Aorta (tissue), 5 donors: Measurements from ENCODE around the gene DNAJC16. TPM values are rescaled to one million over a fixed set of nuclear protein-coding genes. Genes with fewer than 3 reads are reported as not detected.

ENCODE experiments used
- ATAC-seq: fragments of 200-7000 bp; cut with Tn5 transposase; one replicate; pipeline ENCODE4 v1.9.1; 2022; ENCODE audit warnings: moderate library complexity; ENCODE audit not compliant: low FRiP score
- DNase-seq, 2 donors: peaks; one replicate each; pipeline ENCODE4 v3.0.0-alpha.2; 2020
- H3K27ac ChIP-seq, 2 donors: one replicate each; pipeline ENCODE4 v1.5.1; 2013; ENCODE audit warnings: low read length in 2 of 2, mild to moderate bottlenecking in 2 of 2, moderate library complexity in 2 of 2, control low read depth in 1 of 2, inconsistent platforms in 1 of 2, low read depth in 1 of 2
- H3K27me3 ChIP-seq, 2 donors: one replicate each; pipeline ENCODE4 v1.6.1; 2013; ENCODE audit warnings: control low read depth in 1 of 2, low read length in 1 of 2, mild to moderate bottlenecking in 1 of 2, moderate library complexity in 1 of 2; ENCODE audit not compliant: insufficient read depth in 2 of 2, control insufficient read depth in 1 of 2
- H3K36me3 ChIP-seq, 2 donors: one replicate each; pipeline ENCODE4 v1.6.1; 2013; ENCODE audit warnings: control low read depth in 1 of 2, low read length in 1 of 2, mild to moderate bottlenecking in 1 of 2; ENCODE audit not compliant: insufficient read depth in 2 of 2, control insufficient read depth in 1 of 2
- H3K4me1 ChIP-seq, 2 donors: one replicate each; pipeline ENCODE4 v1.6.1; 2013; ENCODE audit warnings: low read length in 2 of 2, control low read depth in 1 of 2, mild to moderate bottlenecking in 1 of 2, moderate library complexity in 1 of 2; ENCODE audit not compliant: insufficient read depth in 2 of 2, control insufficient read depth in 1 of 2
- H3K4me3 ChIP-seq, 2 donors: one replicate each; pipeline ENCODE4 v1.5.1; 2013; ENCODE audit warnings: low read length in 2 of 2, control low read depth in 1 of 2, mild to moderate bottlenecking in 1 of 2
- H3K9me3 ChIP-seq: one replicate; pipeline ENCODE4 v1.6.1; 2013; ENCODE audit warnings: mild to moderate bottlenecking, low read length; ENCODE audit not compliant: control insufficient read depth
- WGBS, 2 donors: extraction: QIAGEN DNeasy Blood & Tissue Kit; methylation state at CpG; one replicate each; pipeline ENCODE4 v1.1.7; 2013; 5-methylcytosine and 5-hydroxymethylcytosine counted together
- intact Hi-C, 2 donors: fragments of 100-400 bp; cut with DNase I; formaldehyde crosslinking; loops; one replicate each; pipeline versions ENCODE4 v1.14.2 to v1.15.0; 2022
- polyA plus RNA-seq, 2 donors: library from polyadenylated mRNA; stranded (reverse); fragments of 200-250 nt; gene quantifications; one replicate each; pipeline ENCODE4 v1.2.3, GENCODE V29; 2013
- total RNA-seq, 2 donors: library from RNA; stranded (reverse); fragmentation: NEBNext Ultra II Directional; extraction: Animal tissue kit (Norgen Biotek cat#: 25700); gene quantifications; one replicate each; pipeline ENCODE4 v1.2.1, GENCODE V29; 2021
- donor health status: healthy with polysubstance abuse.
- donor health status: Bipolar disorder and iron deficiency.
- donor health status: DM: no; HTN: no; CAD: no.
- donor health status: DM: no; HTN: no; CAD: no.
- donor health status: DM: yes; HTN: yes; CAD: no.

Gene DNAJC16
- total and polyA plus RNA-seq, 4 donors, result 3.9 to 19.9 (median 14.6) TPM

DNA sequence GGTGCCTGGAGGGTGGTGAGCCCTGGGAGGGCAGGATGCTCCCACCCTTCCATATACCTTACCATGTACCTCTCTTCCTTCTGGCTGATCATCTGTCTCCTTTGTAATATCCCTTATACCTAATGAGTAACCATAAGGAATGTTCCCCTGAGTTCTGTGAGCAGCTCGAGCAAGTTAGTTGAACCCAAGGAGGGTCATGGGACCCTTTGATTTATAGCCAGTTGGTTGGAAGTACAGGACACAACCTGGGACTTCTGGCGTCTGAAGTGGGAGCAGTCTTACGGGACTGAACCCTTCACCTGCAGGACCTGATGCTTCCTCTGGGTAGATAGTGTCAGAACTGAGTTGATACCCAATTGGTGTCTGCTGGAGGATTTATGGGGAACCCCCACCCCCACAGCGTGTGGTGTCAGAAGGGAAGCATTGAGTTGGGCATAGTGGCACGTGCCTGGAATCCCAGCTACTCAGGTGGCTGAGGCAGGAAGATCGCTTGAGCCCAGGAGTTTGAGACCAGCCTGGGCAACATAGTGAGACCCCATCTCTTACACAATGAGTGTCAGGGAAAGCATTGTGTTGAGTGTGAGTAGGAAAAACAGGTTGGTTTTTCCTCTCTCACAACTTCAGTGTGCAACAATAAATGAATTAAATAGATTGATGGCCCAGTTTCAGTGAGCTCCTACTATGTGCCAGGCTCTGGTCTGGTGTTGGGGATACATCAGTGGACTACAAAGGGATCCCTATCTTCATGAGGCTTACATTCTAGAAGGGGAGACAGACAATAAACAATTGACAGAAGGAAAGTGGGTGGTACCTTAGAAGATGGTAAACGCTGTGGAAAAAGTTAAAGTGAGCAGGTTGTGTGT is 16.0 kb downstream of the DNAJC16 start:
- intact Hi-C loops, result no loop called here
- H3K4me3 ChIP-seq, result no peak overlapping the region
- ATAC-seq, result no peak
- H3K9me3 ChIP-seq, result no peaks in the 10 kb centered on the region
- H3K27me3 ChIP-seq, result no peaks in the 10 kb centered on the region
- no peak for DNase-seq
- H3K27ac ChIP-seq, result no peak overlapping the region
- whole genome bisulfite sequencing, 2 donors, result 78 to 84% methylated on average over 7 of the region's 7 CpGs
- peaks cover 2 to 6% of the 10 kb centered on the region in 2 donors for H3K36me3 ChIP-seq
- H3K4me1 ChIP-seq, result no peaks in the 10 kb centered on the region

DNA sequence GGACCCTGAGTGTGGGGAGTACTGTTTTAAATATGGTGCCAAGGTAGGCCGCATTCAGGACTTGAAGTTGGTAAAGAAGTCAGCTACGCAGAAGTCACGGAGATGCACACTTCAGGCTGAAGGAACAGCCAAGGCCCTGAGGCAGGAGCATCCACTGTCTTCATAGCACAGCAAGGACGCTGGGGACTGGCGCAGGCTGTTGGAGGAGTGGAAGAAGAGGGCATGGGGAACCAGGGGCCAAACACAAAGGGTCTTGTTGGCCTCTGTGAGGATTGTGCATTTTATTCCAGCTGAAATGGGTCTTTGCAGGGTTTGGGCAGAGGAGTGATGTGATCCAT is 16.6 kb downstream of the DNAJC16 start:
- no peaks in the 10 kb centered on the region for H3K27me3 ChIP-seq
- WGBS, 2 donors, result 88 to 98% methylated on average over 5 of the region's 5 CpGs
- DNase-seq (peak in 1 of 2 donors; percentile 32), ATAC-seq (no peak)
- H3K36me3 ChIP-seq, result peaks cover 2 to 6% of the 10 kb centered on the region in 2 donors
- intact Hi-C loops, result no loop called here
- H3K27ac ChIP-seq, result no peak overlapping the region
- no peaks in the 10 kb centered on the region for H3K4me1 ChIP-seq
- no peak overlapping the region for H3K4me3 ChIP-seq
- no peaks in the 10 kb centered on the region for H3K9me3 ChIP-seq

DNA sequence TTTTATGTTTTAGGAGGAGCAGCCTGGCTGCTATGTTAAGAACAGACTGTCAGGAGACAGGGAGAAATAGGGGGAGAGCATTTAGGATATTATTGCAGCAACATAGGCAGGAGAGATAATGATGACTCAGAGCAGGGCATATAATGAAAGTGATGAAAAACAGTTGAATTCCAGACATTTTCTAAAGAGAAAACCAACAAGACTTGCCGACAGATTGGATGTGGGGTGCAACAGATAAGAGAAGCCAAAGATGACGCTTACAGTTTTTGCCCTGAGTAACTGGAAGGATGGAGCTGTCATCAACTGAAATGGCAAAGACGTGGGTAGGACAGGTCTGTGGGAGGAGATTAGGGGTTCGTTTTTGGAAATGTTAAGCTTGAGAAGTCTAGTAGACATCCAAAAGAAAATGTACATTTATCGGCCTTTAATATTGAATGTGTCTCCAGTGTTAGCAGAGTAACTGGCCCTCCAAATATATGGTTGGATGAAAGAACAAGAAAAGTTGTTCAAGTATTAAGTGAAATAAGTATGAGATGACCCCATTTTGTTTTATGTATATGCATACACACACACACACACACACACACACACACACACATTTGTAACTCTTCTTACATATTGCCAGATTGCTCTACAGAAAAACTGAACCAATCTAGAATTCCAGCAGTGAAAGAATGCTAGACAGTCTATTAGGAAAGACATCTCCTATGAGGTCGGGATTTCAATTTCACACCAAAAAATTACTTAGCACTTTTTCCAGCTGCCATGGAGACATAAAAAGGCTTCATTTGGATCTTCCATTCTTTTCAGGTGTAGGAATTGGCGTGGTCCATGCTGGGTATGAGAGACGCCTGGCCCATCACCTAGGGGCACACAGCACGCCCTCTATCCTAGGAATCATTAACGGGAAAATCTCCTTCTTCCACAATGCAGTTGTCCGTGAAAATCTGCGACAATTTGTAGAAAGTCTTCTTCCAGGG is 17.2 kb downstream of the DNAJC16 start:
- WGBS, 2 donors, result 76 to 78% methylated on average over 12 of the region's 12 CpGs
- Histone ChIP-seq H3K27ac (no peak overlapping the region), H3K9me3 (no peaks in the 10 kb centered on the region), H3K4me3 (no peak overlapping the region), H3K4me1 (no peaks in the 10 kb centered on the region), H3K27me3 (no peaks in the 10 kb centered on the region), H3K36me3 (peaks cover 2 to 6% of the 10 kb centered on the region in 2 donors)
- DNase-seq, result no peak
- intact Hi-C loops, result no loop called here
- ATAC-seq, result no peak

DNA sequence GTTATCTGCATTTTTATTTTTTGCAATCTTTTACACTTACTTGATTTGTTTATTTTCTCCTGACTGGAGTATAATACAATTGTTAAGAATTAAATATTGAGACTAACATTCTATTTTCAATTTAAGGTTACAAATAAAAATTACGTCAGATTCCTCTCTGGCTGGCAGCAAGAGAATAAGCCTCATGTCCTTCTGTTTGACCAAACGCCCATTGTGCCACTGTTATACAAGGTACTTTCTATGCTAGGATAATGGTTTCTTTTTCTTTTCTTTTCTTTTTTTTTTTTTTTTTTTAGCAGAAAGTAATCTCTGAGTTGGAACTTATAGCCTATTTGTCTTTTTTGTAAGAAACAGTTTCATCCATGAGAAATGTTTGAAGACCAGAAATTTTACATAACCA is 20.0 kb downstream of the DNAJC16 start:
- no peak overlapping the region for H3K27ac ChIP-seq
- no peaks in the 10 kb centered on the region for H3K27me3 ChIP-seq
- no peaks in the 10 kb centered on the region for H3K9me3 ChIP-seq
- WGBS, 2 donors, result 81 to 91% methylated on average over 2 of the region's 2 CpGs
- H3K4me3 ChIP-seq, result no peak overlapping the region
- DNase-seq, result no peak
- intact Hi-C loops, result no loop called here
- peaks cover 2 to 4% of the 10 kb centered on the region in 2 donors for H3K36me3 ChIP-seq
- ATAC-seq, result no peak
- no peaks in the 10 kb centered on the region for H3K4me1 ChIP-seq

DNA sequence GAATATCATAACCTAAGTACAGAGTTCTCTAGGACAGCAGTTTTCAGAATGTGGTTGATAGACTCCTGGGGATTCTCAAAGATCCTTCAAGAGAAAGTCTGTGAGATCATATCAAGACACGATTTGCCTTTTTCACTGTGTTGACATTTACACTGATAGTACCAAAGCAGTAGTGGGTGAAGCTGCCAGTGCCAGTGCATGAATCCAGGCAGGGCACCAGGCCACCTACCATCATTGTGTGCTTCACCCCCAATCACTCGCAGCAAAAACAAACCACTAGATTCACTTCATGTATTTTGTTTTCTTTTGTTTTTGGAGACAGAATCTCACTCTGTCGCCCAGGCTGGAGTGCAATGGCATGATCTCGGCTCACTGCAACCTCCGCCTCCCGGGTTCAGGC is 23.9 kb downstream of the DNAJC16 start:
- intact Hi-C loops, result no loop called here
- ATAC-seq (no peak), DNase-seq (no peak)
- 29 to 34% methylated on average over 6 of the region's 6 CpGs for WGBS, 2 donors
- Histone ChIP-seq H3K27ac (no peak overlapping the region), H3K4me3 (no peak overlapping the region), H3K9me3 (no peaks in the 10 kb centered on the region), H3K27me3 (no peaks in the 10 kb centered on the region), H3K4me1 (no peaks in the 10 kb centered on the region), H3K36me3 (peaks cover 0 to 1% of the 10 kb centered on the region in 2 donors)

DNA sequence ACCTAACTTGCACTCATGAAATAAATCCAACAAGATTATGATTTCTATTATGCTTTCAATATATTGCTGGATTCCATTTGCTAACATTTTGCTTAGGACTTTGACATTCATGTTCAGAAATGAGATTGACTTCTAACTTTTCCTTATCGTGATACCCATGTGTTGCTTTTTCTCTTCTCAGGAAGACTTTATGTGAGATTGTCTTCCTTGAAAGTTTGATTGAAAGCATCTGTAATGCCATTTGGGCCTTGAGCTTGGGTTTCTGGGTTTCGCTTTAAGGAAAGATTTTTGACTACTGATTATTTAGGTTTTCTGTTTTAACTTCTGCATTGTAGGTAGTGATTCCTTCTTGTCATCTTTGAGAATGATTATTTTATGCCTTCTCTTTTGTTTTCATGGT is 30.4 kb downstream of the DNAJC16 start:
- Histone ChIP-seq H3K27me3 (no peaks in the 10 kb centered on the region), H3K9me3 (no peaks in the 10 kb centered on the region), H3K27ac (no peak overlapping the region), H3K36me3 (peaks cover 2% of the 10 kb centered on the region in 2 donors), H3K4me1 (no peaks in the 10 kb centered on the region), H3K4me3 (no peak overlapping the region)
- WGBS, 2 donors, result 91 to 93% methylated on average over 2 of the region's 2 CpGs
- DNase-seq (no peak), ATAC-seq (no peak)
- intact Hi-C loops, result no loop called here

DNA sequence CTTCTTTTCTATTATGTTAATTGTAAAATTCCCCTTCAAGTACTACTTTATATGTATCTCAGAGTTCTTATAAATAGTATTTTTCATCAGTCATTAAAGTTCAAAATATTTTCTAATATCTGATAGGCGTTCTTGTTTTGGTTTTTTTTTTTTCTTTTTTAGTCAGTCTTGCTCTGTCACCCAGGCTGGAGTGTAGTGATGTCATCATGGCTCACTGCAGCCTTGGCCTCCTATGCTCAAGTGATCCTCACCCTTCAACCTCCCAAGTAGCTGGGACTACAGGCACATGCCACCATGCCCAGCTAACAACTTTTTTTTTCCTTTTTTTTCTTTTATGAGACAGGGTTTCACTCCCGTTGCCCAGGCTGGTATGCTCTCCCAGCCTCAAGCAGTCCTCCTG is 30.9 kb downstream of the DNAJC16 start:
- ATAC-seq (no peak), DNase-seq (no peak)
- Histone ChIP-seq H3K36me3 (peaks cover 3 to 4% of the 10 kb centered on the region in 2 donors), H3K27me3 (no peaks in the 10 kb centered on the region), H3K4me3 (no peak overlapping the region), H3K4me1 (no peaks in the 10 kb centered on the region), H3K9me3 (no peaks in the 10 kb centered on the region), H3K27ac (no peak overlapping the region)
- 90 to 92% methylated on average over 2 of the region's 2 CpGs for WGBS, 2 donors
- intact Hi-C loops, result no loop called here

DNA sequence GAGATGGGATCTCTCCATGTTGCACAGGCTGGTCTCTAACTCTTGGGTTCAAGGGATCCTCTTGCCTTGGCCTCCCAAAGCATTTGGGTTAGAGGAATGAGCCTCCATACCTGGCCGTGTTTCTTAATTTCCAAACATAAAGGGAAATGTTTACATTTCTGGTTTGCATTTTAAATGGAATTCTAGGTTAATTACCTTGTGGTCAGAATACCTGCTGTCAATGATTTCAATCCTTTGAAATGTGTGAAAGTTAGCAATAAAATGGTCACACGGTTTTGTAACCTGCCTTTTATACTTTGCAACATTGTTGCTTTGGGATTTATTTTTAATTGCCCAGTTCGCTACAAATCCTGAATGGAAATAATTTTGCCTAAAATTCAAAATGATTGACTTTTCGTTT is 31.9 kb downstream of the DNAJC16 start:
- intact Hi-C loops, result no loop called here
- Histone ChIP-seq H3K4me1 (no peaks in the 10 kb centered on the region), H3K4me3 (no peak overlapping the region), H3K36me3 (peaks cover 3 to 4% of the 10 kb centered on the region in 2 donors), H3K27me3 (no peaks in the 10 kb centered on the region), H3K9me3 (no peaks in the 10 kb centered on the region), H3K27ac (no peak overlapping the region)
- no peak for ATAC-seq
- WGBS, 2 donors, result 93 to 96% methylated on average over 4 of the region's 4 CpGs
- no peak for DNase-seq
